K562 (cell line): ENCODE measurements around the gene VSIG10. TPM values are rescaled to one million over a fixed set of nuclear protein-coding genes. Genes with fewer than 3 reads are reported as not detected.

Source experiments
- AFF4 ChIP-seq: sonication (generic); formaldehyde crosslinking; IDR thresholded peaks from 2 replicates; pipeline ENCODE4 v1.8.0; 2023; ENCODE audit warnings: mild to moderate bottlenecking, missing genetic modification reagents
- CHD2 ChIP-seq: IDR thresholded peaks from 2 replicates; pipeline ENCODE4 v1.6.1; 2011; ENCODE audit warnings: low read depth, low read length
- ETV5 ChIP-seq: sonication (generic); formaldehyde crosslinking; IDR thresholded peaks from 2 replicates; pipeline ENCODE4 v1.4.0; 2020; ENCODE audit warnings: low read depth, mild to moderate bottlenecking, missing genetic modification reagents
- POLR2B ChIP-seq: fragments of 450-650 bp; IDR thresholded peaks from 2 replicates; pipeline ENCODE4 v1.6.1; 2018; ENCODE audit warnings: low read depth; ENCODE audit not compliant: partially characterized antibody
- polyA plus RNA-seq, 8 experiments: library from polyadenylated mRNA; depleted of rRNA in 4 of 8; stranded (reverse) in 5 of 8; unstranded in 3 of 8; fragments of >200 nt; fragmentation: Nextera tagmentation in 2 of 8; fragmentation: Illumina TruSeq in 1 of 8; extraction: Ambion mirVana in 2 of 8; extraction: Trizol in 1 of 8; gene quantifications; 2 replicates each; pipeline versions ENCODE4 v1.2.1 to v1.2.3, GENCODE V29; 2011 to 2014; ENCODE audit warnings: inconsistent platforms in 1 of 8, missing spikeins in 1 of 8
- total RNA-seq, 7 experiments: library from RNA; depleted of rRNA in 6 of 7; stranded (reverse); fragments of >200 nt in 6 of 7; fragmentation: Illumina TruSeq in 2 of 7; extraction: Trizol in 2 of 7; gene quantifications; 2 replicates each; pipeline versions ENCODE4 v1.2.1 to v1.2.3, GENCODE V29; 2011 to 2021; ENCODE audit warnings: low replicate concordance in 1 of 7
- TF ChIP-seq, protein P1 (sequence below): fragments of 450-650 bp; IDR thresholded peaks from 2 replicates; pipeline ENCODE4 v1.6.1; 2016; ENCODE audit warnings: mild to moderate bottlenecking, moderate library complexity
- TF ChIP-seq, protein P2 (sequence below): IDR thresholded peaks from 2 replicates; pipeline ENCODE4 v1.6.1; 2011; ENCODE audit not compliant: insufficient read length; ENCODE audit errors: extremely low read depth
- TF ChIP-seq, protein P3 (sequence below): sonication (generic); formaldehyde crosslinking; IDR thresholded peaks from 2 replicates; pipeline ENCODE4 v1.8.1; 2023; ENCODE audit warnings: mild to moderate bottlenecking, missing genetic modification reagents, moderate library complexity

VSIG10 gene
- total and polyA plus RNA-seq, 9 of the 15 experiments (the other 6 are each of a cell fraction or from before 2014, with no cell fraction given): 4.1 to 8.8 (median 4.7) TPM

- TF ChIP-seq, protein P1, sequence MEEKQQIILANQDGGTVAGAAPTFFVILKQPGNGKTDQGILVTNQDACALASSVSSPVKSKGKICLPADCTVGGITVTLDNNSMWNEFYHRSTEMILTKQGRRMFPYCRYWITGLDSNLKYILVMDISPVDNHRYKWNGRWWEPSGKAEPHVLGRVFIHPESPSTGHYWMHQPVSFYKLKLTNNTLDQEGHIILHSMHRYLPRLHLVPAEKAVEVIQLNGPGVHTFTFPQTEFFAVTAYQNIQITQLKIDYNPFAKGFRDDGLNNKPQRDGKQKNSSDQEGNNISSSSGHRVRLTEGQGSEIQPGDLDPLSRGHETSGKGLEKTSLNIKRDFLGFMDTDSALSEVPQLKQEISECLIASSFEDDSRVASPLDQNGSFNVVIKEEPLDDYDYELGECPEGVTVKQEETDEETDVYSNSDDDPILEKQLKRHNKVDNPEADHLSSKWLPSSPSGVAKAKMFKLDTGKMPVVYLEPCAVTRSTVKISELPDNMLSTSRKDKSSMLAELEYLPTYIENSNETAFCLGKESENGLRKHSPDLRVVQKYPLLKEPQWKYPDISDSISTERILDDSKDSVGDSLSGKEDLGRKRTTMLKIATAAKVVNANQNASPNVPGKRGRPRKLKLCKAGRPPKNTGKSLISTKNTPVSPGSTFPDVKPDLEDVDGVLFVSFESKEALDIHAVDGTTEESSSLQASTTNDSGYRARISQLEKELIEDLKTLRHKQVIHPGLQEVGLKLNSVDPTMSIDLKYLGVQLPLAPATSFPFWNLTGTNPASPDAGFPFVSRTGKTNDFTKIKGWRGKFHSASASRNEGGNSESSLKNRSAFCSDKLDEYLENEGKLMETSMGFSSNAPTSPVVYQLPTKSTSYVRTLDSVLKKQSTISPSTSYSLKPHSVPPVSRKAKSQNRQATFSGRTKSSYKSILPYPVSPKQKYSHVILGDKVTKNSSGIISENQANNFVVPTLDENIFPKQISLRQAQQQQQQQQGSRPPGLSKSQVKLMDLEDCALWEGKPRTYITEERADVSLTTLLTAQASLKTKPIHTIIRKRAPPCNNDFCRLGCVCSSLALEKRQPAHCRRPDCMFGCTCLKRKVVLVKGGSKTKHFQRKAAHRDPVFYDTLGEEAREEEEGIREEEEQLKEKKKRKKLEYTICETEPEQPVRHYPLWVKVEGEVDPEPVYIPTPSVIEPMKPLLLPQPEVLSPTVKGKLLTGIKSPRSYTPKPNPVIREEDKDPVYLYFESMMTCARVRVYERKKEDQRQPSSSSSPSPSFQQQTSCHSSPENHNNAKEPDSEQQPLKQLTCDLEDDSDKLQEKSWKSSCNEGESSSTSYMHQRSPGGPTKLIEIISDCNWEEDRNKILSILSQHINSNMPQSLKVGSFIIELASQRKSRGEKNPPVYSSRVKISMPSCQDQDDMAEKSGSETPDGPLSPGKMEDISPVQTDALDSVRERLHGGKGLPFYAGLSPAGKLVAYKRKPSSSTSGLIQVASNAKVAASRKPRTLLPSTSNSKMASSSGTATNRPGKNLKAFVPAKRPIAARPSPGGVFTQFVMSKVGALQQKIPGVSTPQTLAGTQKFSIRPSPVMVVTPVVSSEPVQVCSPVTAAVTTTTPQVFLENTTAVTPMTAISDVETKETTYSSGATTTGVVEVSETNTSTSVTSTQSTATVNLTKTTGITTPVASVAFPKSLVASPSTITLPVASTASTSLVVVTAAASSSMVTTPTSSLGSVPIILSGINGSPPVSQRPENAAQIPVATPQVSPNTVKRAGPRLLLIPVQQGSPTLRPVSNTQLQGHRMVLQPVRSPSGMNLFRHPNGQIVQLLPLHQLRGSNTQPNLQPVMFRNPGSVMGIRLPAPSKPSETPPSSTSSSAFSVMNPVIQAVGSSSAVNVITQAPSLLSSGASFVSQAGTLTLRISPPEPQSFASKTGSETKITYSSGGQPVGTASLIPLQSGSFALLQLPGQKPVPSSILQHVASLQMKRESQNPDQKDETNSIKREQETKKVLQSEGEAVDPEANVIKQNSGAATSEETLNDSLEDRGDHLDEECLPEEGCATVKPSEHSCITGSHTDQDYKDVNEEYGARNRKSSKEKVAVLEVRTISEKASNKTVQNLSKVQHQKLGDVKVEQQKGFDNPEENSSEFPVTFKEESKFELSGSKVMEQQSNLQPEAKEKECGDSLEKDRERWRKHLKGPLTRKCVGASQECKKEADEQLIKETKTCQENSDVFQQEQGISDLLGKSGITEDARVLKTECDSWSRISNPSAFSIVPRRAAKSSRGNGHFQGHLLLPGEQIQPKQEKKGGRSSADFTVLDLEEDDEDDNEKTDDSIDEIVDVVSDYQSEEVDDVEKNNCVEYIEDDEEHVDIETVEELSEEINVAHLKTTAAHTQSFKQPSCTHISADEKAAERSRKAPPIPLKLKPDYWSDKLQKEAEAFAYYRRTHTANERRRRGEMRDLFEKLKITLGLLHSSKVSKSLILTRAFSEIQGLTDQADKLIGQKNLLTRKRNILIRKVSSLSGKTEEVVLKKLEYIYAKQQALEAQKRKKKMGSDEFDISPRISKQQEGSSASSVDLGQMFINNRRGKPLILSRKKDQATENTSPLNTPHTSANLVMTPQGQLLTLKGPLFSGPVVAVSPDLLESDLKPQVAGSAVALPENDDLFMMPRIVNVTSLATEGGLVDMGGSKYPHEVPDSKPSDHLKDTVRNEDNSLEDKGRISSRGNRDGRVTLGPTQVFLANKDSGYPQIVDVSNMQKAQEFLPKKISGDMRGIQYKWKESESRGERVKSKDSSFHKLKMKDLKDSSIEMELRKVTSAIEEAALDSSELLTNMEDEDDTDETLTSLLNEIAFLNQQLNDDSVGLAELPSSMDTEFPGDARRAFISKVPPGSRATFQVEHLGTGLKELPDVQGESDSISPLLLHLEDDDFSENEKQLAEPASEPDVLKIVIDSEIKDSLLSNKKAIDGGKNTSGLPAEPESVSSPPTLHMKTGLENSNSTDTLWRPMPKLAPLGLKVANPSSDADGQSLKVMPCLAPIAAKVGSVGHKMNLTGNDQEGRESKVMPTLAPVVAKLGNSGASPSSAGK: peak; percentile 79
- TF ChIP-seq, protein P2, sequence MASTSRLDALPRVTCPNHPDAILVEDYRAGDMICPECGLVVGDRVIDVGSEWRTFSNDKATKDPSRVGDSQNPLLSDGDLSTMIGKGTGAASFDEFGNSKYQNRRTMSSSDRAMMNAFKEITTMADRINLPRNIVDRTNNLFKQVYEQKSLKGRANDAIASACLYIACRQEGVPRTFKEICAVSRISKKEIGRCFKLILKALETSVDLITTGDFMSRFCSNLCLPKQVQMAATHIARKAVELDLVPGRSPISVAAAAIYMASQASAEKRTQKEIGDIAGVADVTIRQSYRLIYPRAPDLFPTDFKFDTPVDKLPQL: peak; percentile 50
- TF ChIP-seq AFF4: 0 out of 2 replicates have a peak, but pooled peaks have one; percentile 31
- TF ChIP-seq ETV5 (CRISPR knock-in tag): peak; percentile 47
- TF ChIP-seq POLR2B: peak; percentile 77
- TF ChIP-seq CHD2: peak; percentile 100
- TF ChIP-seq, protein P3, sequence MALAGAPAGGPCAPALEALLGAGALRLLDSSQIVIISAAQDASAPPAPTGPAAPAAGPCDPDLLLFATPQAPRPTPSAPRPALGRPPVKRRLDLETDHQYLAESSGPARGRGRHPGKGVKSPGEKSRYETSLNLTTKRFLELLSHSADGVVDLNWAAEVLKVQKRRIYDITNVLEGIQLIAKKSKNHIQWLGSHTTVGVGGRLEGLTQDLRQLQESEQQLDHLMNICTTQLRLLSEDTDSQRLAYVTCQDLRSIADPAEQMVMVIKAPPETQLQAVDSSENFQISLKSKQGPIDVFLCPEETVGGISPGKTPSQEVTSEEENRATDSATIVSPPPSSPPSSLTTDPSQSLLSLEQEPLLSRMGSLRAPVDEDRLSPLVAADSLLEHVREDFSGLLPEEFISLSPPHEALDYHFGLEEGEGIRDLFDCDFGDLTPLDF (CRISPR knock-in tag): peak; percentile 73
Observed at GRCh38 chr12:118016424-118017264, 87.2 kb downstream of the VSIG10 start, which contains the start of gene RFC5 (continued).
